ENCODE data around the gene GOLGA8Q.
A peak's percentile ranks its signal among the peaks of the same experiment; 100 is the strongest.
"Not testable (repeated sequence)": the region's sequence is repeated elsewhere in the genome, so short reads cannot be mapped to it uniquely, and the experiment has no call there.

DNA sequence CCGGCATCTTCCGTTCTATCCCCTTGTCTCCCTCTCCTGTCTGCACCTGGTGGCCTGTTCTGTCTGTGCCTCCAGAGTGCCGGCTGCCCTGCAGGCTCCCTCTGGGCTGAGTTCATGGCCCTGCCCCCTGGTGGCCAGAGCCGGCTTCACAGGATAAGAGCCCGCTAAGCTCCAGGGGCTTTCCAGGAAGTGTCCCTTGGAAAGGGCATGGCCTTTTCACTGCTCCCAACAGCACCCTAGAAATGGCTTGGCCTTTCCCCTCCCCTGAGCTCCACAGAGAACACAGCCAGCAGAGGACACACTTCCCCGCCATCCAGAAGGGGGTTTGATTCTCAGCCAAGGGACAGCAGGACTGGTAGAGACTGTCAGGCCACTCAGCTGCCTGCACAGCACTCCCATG is 15.1 kb downstream of the GOLGA8Q start:
- TF ChIP-seq EP300, POLR2A (IDR thresholded peaks at IDR 0.05): not testable (repeated sequence)
- TF ChIP-seq, protein P1, sequence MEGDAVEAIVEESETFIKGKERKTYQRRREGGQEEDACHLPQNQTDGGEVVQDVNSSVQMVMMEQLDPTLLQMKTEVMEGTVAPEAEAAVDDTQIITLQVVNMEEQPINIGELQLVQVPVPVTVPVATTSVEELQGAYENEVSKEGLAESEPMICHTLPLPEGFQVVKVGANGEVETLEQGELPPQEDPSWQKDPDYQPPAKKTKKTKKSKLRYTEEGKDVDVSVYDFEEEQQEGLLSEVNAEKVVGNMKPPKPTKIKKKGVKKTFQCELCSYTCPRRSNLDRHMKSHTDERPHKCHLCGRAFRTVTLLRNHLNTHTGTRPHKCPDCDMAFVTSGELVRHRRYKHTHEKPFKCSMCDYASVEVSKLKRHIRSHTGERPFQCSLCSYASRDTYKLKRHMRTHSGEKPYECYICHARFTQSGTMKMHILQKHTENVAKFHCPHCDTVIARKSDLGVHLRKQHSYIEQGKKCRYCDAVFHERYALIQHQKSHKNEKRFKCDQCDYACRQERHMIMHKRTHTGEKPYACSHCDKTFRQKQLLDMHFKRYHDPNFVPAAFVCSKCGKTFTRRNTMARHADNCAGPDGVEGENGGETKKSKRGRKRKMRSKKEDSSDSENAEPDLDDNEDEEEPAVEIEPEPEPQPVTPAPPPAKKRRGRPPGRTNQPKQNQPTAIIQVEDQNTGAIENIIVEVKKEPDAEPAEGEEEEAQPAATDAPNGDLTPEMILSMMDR (IDR thresholded peaks at IDR 0.05), result peak; percentile 7 to 39 (median 30)
